Keratinocyte (primary cell): ENCODE measurements around the gene CCDC40. TPM values are rescaled to one million over a fixed set of nuclear protein-coding genes. Genes with fewer than 3 reads are reported as not detected.
A peak's percentile ranks its signal among the peaks of the same experiment; 100 is the strongest.

Source experiments
- DNase-seq: peaks from one replicate; pipeline ENCODE4 v3.0.0-alpha.2; 2011; ENCODE audit warnings: low read depth, missing footprints, low spot score
- FAIRE-seq: peaks from 2 replicates; lab custom pipeline; 2011; peaks lifted over from hg19 to GRCh38; lab: Jason Lieb, UNC
- H2AFZ ChIP-seq: 2 replicates; pipeline ENCODE4 v1.6.0; 2012; ENCODE audit warnings: low read length, control low read depth, inconsistent platforms; ENCODE audit not compliant: control insufficient read depth
- H3K27ac ChIP-seq: 2 replicates; pipeline ENCODE4 v1.5.1; 2011; ENCODE audit warnings: low read length; ENCODE audit not compliant: control insufficient read depth, insufficient read depth
- H3K27me3 ChIP-seq: 3 replicates; pipeline ENCODE4 v1.6.0; 2011; ENCODE audit warnings: low read length; ENCODE audit not compliant: control insufficient read depth, insufficient read depth; ENCODE audit errors: extremely low read depth
- H3K36me3 ChIP-seq, 2 experiments: 2 replicates in 1 of 2; 3 replicates in 1 of 2; pipeline ENCODE4 v1.5.1; 2011; ENCODE audit warnings: low read length in 2 of 2, mild to moderate bottlenecking in 1 of 2; ENCODE audit not compliant: control insufficient read depth in 2 of 2, insufficient read depth in 2 of 2; ENCODE audit errors: extremely low read depth in 1 of 2
- H3K4me1 ChIP-seq: 3 replicates; pipeline ENCODE4 v1.5.1; 2011; ENCODE audit warnings: low read length; ENCODE audit not compliant: control insufficient read depth, insufficient read depth; ENCODE audit errors: extremely low read depth
- H3K4me2 ChIP-seq: 3 replicates; pipeline ENCODE4 v1.6.0; 2011; ENCODE audit warnings: low read depth, low read length; ENCODE audit not compliant: control insufficient read depth, insufficient read depth; ENCODE audit errors: extremely low read depth
- H3K4me3 ChIP-seq, 3 experiments: fragments of 200-600 bp in 1 of 3; sonication (generic) in 1 of 3; 2 replicates in 2 of 3; 3 replicates in 1 of 3; pipeline ENCODE4 v1.5.1; 2011 to 2016; ENCODE audit warnings: low read length in 3 of 3, mild to moderate bottlenecking in 3 of 3, control low read depth in 2 of 3, inconsistent platforms in 1 of 3, low read depth in 1 of 3, mixed read lengths in 1 of 3, mixed run types in 1 of 3, moderate library complexity in 1 of 3; ENCODE audit not compliant: control insufficient read depth in 2 of 3, insufficient read depth in 2 of 3; ENCODE audit errors: extremely low read depth in 1 of 3
- H3K79me2 ChIP-seq: 2 replicates; pipeline ENCODE4 v1.6.0; 2012; ENCODE audit warnings: low read length; ENCODE audit not compliant: control insufficient read depth, insufficient read depth
- H3K9ac ChIP-seq: 3 replicates; pipeline ENCODE4 v1.6.0; 2011; ENCODE audit warnings: low read length; ENCODE audit not compliant: control insufficient read depth, insufficient read depth; ENCODE audit errors: extremely low read depth
- H3K9me1 ChIP-seq: 3 replicates; pipeline ENCODE4 v1.6.0; 2011; ENCODE audit warnings: low read length; ENCODE audit not compliant: control insufficient read depth, insufficient read depth; ENCODE audit errors: extremely low read depth
- H3K9me3 ChIP-seq: 2 replicates; pipeline ENCODE4 v1.5.1; 2012; ENCODE audit warnings: low read depth, low read length; ENCODE audit not compliant: control insufficient read depth
- H4K20me1 ChIP-seq: 3 replicates; pipeline ENCODE4 v1.6.0; 2011; ENCODE audit warnings: low read length; ENCODE audit not compliant: control insufficient read depth, insufficient read depth; ENCODE audit errors: extremely low read depth
- CTCF ChIP-seq, 3 experiments: IDR thresholded peaks in 1 of 3; conservative IDR thresholded peaks in 1 of 3; optimal IDR thresholded peaks in 1 of 3; 2 replicates in 2 of 3; 3 replicates in 1 of 3; pipeline versions ENCODE3 to v1.5.1; 2011; ENCODE audit warnings: low read length in 3 of 3, mild to moderate bottlenecking in 3 of 3, moderate library complexity in 2 of 3, control low read depth in 1 of 3, inconsistent platforms in 1 of 3; ENCODE audit not compliant: insufficient read depth in 2 of 3; ENCODE audit errors: extremely low read depth in 1 of 3
- EZH2 ChIP-seq: IDR thresholded peaks from one replicate; pipeline ENCODE4 v1.6.1; 2012; ENCODE audit warnings: inconsistent platforms, mild to moderate bottlenecking, low read length, moderate library complexity
- dilution Hi-C: fragments of 300-500 bp; cut with MboI; formaldehyde crosslinking; loops from one replicate; pipeline ENCODE4 v1.7.0; 2020; ENCODE audit warnings: low sequenced_read_pairs; ENCODE audit not compliant: extremely low pct_ligation_motif_present
- polyA minus RNA-seq, 3 experiments: library from RNA; depleted of rRNA, polyadenylated mRNA; stranded (reverse); fragments of >200 nt; gene quantifications; 1 replicate in 1 of 3; 2 replicates in 1 of 3; 3 replicates in 1 of 3; pipeline ENCODE4 v1.2.3, GENCODE V29; 2011
- polyA plus RNA-seq, 5 experiments: library from polyadenylated mRNA; depleted of rRNA in 3 of 5; stranded (reverse) in 3 of 5; stranded (forward) in 1 of 5; unstranded in 1 of 5; fragments of >200 nt; gene quantifications; 1 replicate in 1 of 5; 2 replicates in 3 of 5; 3 replicates in 1 of 5; pipeline versions ENCODE4 v1.2.1 to v1.2.3, GENCODE V29; 2011 to 2012; ENCODE audit warnings: missing spikeins in 2 of 5, low read depth in 1 of 5, low replicate concordance in 1 of 5

Gene CCDC40
- 1.9 to 2.4 TPM (median 2.2 TPM) in 3 replicates for polyA plus RNA-seq
- 2.0 TPM for polyA plus RNA-seq (2011; ENCODE audit: low read depth)
- 0.61 and 0.86 TPM in 2 replicates for polyA plus RNA-seq (2011; cell fraction: cytosol; rRNA removed)
- polyA plus RNA-seq (2011; cell fraction: nucleus; rRNA removed): 5.0 and 9.9 TPM in 2 replicates
- 2.0 and 2.3 TPM in 2 replicates for polyA plus RNA-seq (2012; ENCODE audit: low replicate concordance)
- polyA minus RNA-seq: 1.7 to 3.2 TPM in 2 of 3 replicates, not detected in the other
- 1.3 TPM for polyA minus RNA-seq (2011; cell fraction: cytosol; rRNA and poly(A)+ RNA removed)
- polyA minus RNA-seq (2011; cell fraction: nucleus; rRNA and poly(A)+ RNA removed): 1.4 and 2.6 TPM in 2 replicates

- peak within 1 kb of the TSS; percentile 74 for H3K27ac ChIP-seq
- H3K9ac ChIP-seq: peak within 1 kb of the TSS; percentile 89
- peak within 1 kb of the TSS; percentile 96 for H2AFZ ChIP-seq
- peak within 1 kb of the TSS; percentile 79 to 82 (median 81) for H3K4me3 ChIP-seq
- DNase-seq (no peak), FAIRE-seq (no peak)
- TF ChIP-seq EZH2: no peak
- peak in 1 of 3 experiments; percentile 38 for TF ChIP-seq CTCF (optimal IDR thresholded peaks at IDR 0.05 in 1 of 3, IDR thresholded peaks at IDR 0.05 in 1 of 3, conservative IDR thresholded peaks at IDR 0.05 in 1 of 3; ENCODE audit: extremely low read depth in 1 of 3, insufficient read depth in 2 of 3, low read length in 3 of 3)
- H3K9me3 ChIP-seq: no peaks in the 10 kb centered on the region
- H3K4me2 ChIP-seq: peak within 1 kb of the TSS; percentile 96
- dilution Hi-C loops: no loop called here
- peaks cover 7% of the 10 kb centered on the region for H3K4me1 ChIP-seq
- no peaks in the 10 kb centered on the region for H3K9me1 ChIP-seq
- no peaks in the 10 kb centered on the region for H4K20me1 ChIP-seq
- H3K36me3 ChIP-seq: no peaks in the 10 kb centered on the region
- peaks cover 14% of the 10 kb centered on the region for H3K79me2 ChIP-seq
- H3K27me3 ChIP-seq: no peaks in the 10 kb centered on the region
Measured at GRCh38 chr17:80035937-80036714, at the start of gene CCDC40. Gene CCDC40 (plus strand): TSS chr17:80036642. CDS start chr17:80036663, 21 bp downstream.

- FAIRE-seq (no peak), DNase-seq (no peak)
- H3K79me2 ChIP-seq: no peaks in the 10 kb centered on the region
- H3K27me3 ChIP-seq: no peaks in the 10 kb centered on the region
- peaks cover 2% of the 10 kb centered on the region for H4K20me1 ChIP-seq
- TF ChIP-seq CTCF (optimal IDR thresholded peaks at IDR 0.05 in 1 of 3, IDR thresholded peaks at IDR 0.05 in 1 of 3, conservative IDR thresholded peaks at IDR 0.05 in 1 of 3; ENCODE audit: extremely low read depth in 1 of 3, insufficient read depth in 2 of 3, low read length in 3 of 3) (no peak), EZH2 (no peak)
- H3K9ac ChIP-seq: no peak overlapping the region
- no peaks in the 10 kb centered on the region for H3K36me3 ChIP-seq
- no peaks in the 10 kb centered on the region for H3K9me1 ChIP-seq
- no peak overlapping the region for H3K4me2 ChIP-seq
- no peak overlapping the region for H3K4me3 ChIP-seq
- no peaks in the 10 kb centered on the region for H3K9me3 ChIP-seq
- H3K27ac ChIP-seq: no peak overlapping the region
- H3K4me1 ChIP-seq: peaks cover 4% of the 10 kb centered on the region
- dilution Hi-C loops: no loop called here
- no peak overlapping the region for H2AFZ ChIP-seq
Measured at GRCh38 chr17:79987187-79987934, 49.1 kb upstream of the CCDC40 start.
